SU-DHL-6 (cell line): Measurements from ENCODE around the gene SKOR1.

Experiments used
- H2AFZ ChIP-seq: fragments of 200-600 bp; sonication (generic); 2 replicates; pipeline ENCODE4 v1.6.1; 2014; ENCODE audit warnings: low read depth, mild to moderate bottlenecking, moderate library complexity, mixed read lengths, antibody characterized with exemption, low read length; ENCODE audit not compliant: severe bottlenecking
- H3F3A ChIP-seq: fragments of 200-600 bp; shearing (Covaris generic); 2 replicates; pipeline ENCODE4 v1.6.0; 2016; ENCODE audit warnings: antibody characterized with exemption, mild to moderate bottlenecking; ENCODE audit not compliant: insufficient read depth
- H3K27ac ChIP-seq: fragments of 200-600 bp; sonication (generic); 2 replicates; pipeline ENCODE4 v1.5.1; 2016; ENCODE audit warnings: low read depth, mild to moderate bottlenecking, low read length, moderate library complexity, mixed read lengths
- H3K27me3 ChIP-seq: fragments of 200-600 bp; sonication (generic), shearing (Covaris generic); 2 replicates; pipeline ENCODE4 v1.6.0; 2014; ENCODE audit warnings: mild to moderate bottlenecking, low read length
- H3K36me3 ChIP-seq: fragments of 200-600 bp; sonication (generic); 2 replicates; pipeline ENCODE4 v1.6.1; 2014; ENCODE audit warnings: mild to moderate bottlenecking, low read length, mixed read lengths
- H3K4me2 ChIP-seq: fragments of 300-600, 200-600 bp; shearing (Covaris generic), sonication (generic); 2 replicates; pipeline ENCODE4 v1.6.0; 2014; ENCODE audit warnings: low read length, low read depth, mild to moderate bottlenecking; ENCODE audit not compliant: poor library complexity, severe bottlenecking
- H3K4me3 ChIP-seq: fragments of 200-600 bp; sonication (generic); 2 replicates; pipeline ENCODE4 v1.5.1; 2014; ENCODE audit warnings: antibody characterized with exemption, low read length, mild to moderate bottlenecking, mixed read lengths; ENCODE audit not compliant: insufficient read depth, poor library complexity, severe bottlenecking
- H3K79me2 ChIP-seq: fragments of 200-600 bp; sonication (generic); 2 replicates; pipeline ENCODE4 v1.6.1; 2014; ENCODE audit warnings: mild to moderate bottlenecking, low read length, moderate library complexity; ENCODE audit not compliant: insufficient read depth
- H3K9ac ChIP-seq: fragments of 200-600 bp; sonication (generic); 2 replicates; pipeline ENCODE4 v1.7.0; 2014; ENCODE audit warnings: mild to moderate bottlenecking, low read length
- H3K9me2 ChIP-seq: fragments of 200-600 bp; sonication (generic); replicated peaks from 2 replicates; pipeline ENCODE4 v1.6.1; 2014; ENCODE audit warnings: low read length; ENCODE audit not compliant: insufficient read depth
- H3K9me3 ChIP-seq: fragments of 200-600 bp; sonication (generic); 2 replicates; pipeline ENCODE4 v1.6.1; 2014; ENCODE audit warnings: low read length, mixed read lengths; ENCODE audit not compliant: insufficient read depth
- H4K20me1 ChIP-seq: fragments of 200-600 bp; sonication (generic); 2 replicates; pipeline ENCODE4 v1.6.1; 2014; ENCODE audit warnings: low read depth, mild to moderate bottlenecking, antibody characterized with exemption, low read length, moderate library complexity, mixed read lengths
- EZH2phosphoT487 ChIP-seq: fragments of 200-600 bp; sonication (generic), shearing (Covaris generic); conservative IDR thresholded peaks from 2 replicates; pipeline ENCODE4 v1.6.1; 2018; ENCODE audit warnings: mild to moderate bottlenecking, antibody characterized with exemption, low read length, moderate library complexity, mixed read lengths
- TF ChIP-seq, protein P1 (sequence below): fragments of 200-600 bp; sonication (generic); IDR thresholded peaks from one replicate; pipeline ENCODE4 v1.5.1; 2017; ENCODE audit warnings: antibody characterized with exemption, mild to moderate bottlenecking, low read length, moderate library complexity; ENCODE audit not compliant: insufficient read depth, poor library complexity, severe bottlenecking

Gene SKOR1

GRCh38 chr15:67836477-67836876 lies 11.2 kb downstream of the SKOR1 start:
- peak overlapping the region; percentile 87 for H2AFZ ChIP-seq
- no peaks in the 10 kb centered on the region for H3K27me3 ChIP-seq
- H3K4me2 ChIP-seq = peak overlapping the region; percentile 63
- H3K9ac ChIP-seq = peak overlapping the region; percentile 31
- H3K27ac ChIP-seq = no peak overlapping the region
- H4K20me1 ChIP-seq = no peaks in the 10 kb centered on the region
- no peak for TF ChIP-seq EZH2phosphoT487
- TF ChIP-seq, protein P1, sequence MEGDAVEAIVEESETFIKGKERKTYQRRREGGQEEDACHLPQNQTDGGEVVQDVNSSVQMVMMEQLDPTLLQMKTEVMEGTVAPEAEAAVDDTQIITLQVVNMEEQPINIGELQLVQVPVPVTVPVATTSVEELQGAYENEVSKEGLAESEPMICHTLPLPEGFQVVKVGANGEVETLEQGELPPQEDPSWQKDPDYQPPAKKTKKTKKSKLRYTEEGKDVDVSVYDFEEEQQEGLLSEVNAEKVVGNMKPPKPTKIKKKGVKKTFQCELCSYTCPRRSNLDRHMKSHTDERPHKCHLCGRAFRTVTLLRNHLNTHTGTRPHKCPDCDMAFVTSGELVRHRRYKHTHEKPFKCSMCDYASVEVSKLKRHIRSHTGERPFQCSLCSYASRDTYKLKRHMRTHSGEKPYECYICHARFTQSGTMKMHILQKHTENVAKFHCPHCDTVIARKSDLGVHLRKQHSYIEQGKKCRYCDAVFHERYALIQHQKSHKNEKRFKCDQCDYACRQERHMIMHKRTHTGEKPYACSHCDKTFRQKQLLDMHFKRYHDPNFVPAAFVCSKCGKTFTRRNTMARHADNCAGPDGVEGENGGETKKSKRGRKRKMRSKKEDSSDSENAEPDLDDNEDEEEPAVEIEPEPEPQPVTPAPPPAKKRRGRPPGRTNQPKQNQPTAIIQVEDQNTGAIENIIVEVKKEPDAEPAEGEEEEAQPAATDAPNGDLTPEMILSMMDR = peak; percentile 89
- H3K9me3 ChIP-seq = no peaks in the 10 kb centered on the region
- no peaks in the 10 kb centered on the region for H3K36me3 ChIP-seq
- no peaks in the 10 kb centered on the region for H3F3A ChIP-seq
- H3K9me2 ChIP-seq = no peaks in the 10 kb centered on the region
- H3K4me3 ChIP-seq = peak overlapping the region; percentile 41
- H3K79me2 ChIP-seq = no peaks in the 10 kb centered on the region

DNA sequence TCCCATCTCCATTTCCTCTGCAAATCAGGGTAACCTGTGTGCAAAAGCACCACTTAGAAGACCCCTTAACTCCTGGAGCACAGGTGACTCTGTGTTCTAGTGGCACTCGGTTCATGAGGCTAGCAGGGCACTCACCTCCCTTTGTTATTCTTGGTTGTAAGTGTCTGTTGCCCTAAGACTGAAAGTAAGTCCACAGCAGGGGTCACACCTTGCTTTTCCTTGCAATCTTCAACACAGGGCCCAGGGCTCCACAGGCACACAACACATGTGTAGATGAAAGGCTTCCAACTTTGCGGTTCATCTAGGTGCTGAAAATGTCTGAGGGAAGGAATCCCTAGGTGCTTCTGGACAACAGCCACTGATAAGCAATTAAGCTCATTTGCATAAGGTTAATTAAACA lies 11.6 kb downstream of the SKOR1 start:
- no peak for TF ChIP-seq EZH2phosphoT487
- TF ChIP-seq, protein P1 = no peak
- Histone ChIP-seq H3K4me2 (no peak overlapping the region), H3K9ac (no peak overlapping the region), H3K27me3 (no peaks in the 10 kb centered on the region), H2AFZ (no peak overlapping the region), H3K9me3 (no peaks in the 10 kb centered on the region), H3K79me2 (no peaks in the 10 kb centered on the region), H3F3A (no peaks in the 10 kb centered on the region), H3K27ac (no peak overlapping the region), H4K20me1 (no peaks in the 10 kb centered on the region), H3K36me3 (no peaks in the 10 kb centered on the region), H3K4me3 (no peak overlapping the region), H3K9me2 (no peaks in the 10 kb centered on the region)

GRCh38 chr15:67838789-67839332 lies 13.6 kb downstream of the SKOR1 start:
- no peak overlapping the region for H3K9ac ChIP-seq
- H3K9me2 ChIP-seq = no peaks in the 10 kb centered on the region
- H3K4me3 ChIP-seq = peak overlapping the region; percentile 44
- no peaks in the 10 kb centered on the region for H3K79me2 ChIP-seq
- H3F3A ChIP-seq = no peaks in the 10 kb centered on the region
- no peaks in the 10 kb centered on the region for H3K27me3 ChIP-seq
- peak overlapping the region; percentile 66 for H3K4me2 ChIP-seq
- no peaks in the 10 kb centered on the region for H3K36me3 ChIP-seq
- H3K27ac ChIP-seq = no peak overlapping the region
- H2AFZ ChIP-seq = peak overlapping the region; percentile 95
- TF ChIP-seq EZH2phosphoT487 = no peak
- TF ChIP-seq, protein P1 = no peak
- no peaks in the 10 kb centered on the region for H4K20me1 ChIP-seq
- H3K9me3 ChIP-seq = no peaks in the 10 kb centered on the region
